ENCODE results near the gene TERT. TPM values are rescaled to one million over a fixed set of nuclear protein-coding genes. Genes with fewer than 3 reads are reported as not detected.

Gene TERT
- total and polyA plus RNA-seq, 3 experiments from 2014 or later = 2.0 to 2.5 TPM; not detected in 1

DNA sequence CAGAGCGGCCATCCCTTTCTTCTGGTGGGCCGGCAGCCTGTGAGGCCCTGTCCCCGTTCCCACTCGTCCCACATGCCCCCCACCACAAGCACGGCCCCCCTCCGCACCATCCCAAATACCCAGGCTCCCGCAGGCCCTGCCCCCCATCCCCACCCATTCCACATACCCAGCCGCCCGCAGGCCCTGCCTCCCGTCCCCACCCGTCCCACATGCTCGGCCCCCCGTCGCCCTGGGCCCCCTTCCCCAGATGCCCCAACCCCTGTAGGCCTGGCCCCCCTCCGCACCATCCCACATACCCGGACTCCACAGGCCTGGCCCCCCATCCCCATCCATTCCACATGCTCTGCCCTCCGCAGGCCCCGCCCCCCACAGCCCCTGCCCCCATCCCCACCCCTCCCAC, 82.0 kb downstream of the TERT start:
- Mint-ChIP-seq H3K36me3 (no peaks in the 10 kb centered on the region), H3K9me3 (no peaks in the 10 kb centered on the region), H3K4me1 (no peaks in the 10 kb centered on the region), H3K4me3 (no peak overlapping the region), H3K27ac (no peak overlapping the region), H3K27me3 (peaks cover 4 to 7% of the 10 kb centered on the region in 2 donors)
- Histone ChIP-seq H3K36me3 (ENCODE audit: insufficient read depth, low read length) (no peaks in the 10 kb centered on the region), H3K9me3 (ENCODE audit: low read length) (no peaks in the 10 kb centered on the region), H3K4me3 (ENCODE audit: low read length) (no peak overlapping the region), H3K4me1 (ENCODE audit: insufficient read depth, low read length) (no peaks in the 10 kb centered on the region), H3K27ac (ENCODE audit: low read depth, low read length) (no peak overlapping the region), H3K27me3 (ENCODE audit: insufficient read depth, low read length, poor library complexity, severe bottlenecking) (no peaks in the 10 kb centered on the region)
- CTCF ChIA-PET = no interaction called here
- POLR2A ChIA-PET = no interaction called here
- peak in 1 of 5 donors; percentile 44 for DNase-seq

DNA sequence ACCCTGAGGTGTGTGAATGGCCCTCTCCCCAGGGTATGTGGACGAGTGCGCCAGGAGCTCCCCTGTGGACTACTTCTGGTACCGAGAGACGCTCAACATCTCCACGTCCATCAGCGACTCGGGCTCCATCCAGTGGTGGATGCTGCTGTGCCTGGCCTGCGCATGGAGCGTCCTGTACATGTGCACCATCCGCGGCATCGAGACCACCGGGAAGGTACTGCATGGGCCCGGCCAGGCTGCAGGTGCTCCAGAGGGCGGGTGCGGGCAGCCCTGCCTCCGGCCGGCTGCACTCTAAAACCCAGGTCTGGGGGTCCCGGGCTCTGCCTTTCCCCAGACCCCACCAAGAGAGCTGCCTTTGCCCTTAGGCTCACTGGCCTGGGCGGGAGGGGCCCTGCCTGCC, 82.6 kb downstream of the TERT start:
- Mint-ChIP-seq H3K27me3 (peaks cover 5 to 11% of the 10 kb centered on the region in 2 donors), H3K4me3 (no peak overlapping the region), H3K4me1 (no peaks in the 10 kb centered on the region), H3K9me3 (no peaks in the 10 kb centered on the region), H3K27ac (no peak overlapping the region), H3K36me3 (no peaks in the 10 kb centered on the region)
- ChIA-PET CTCF (no interaction called here), POLR2A (no interaction called here)
- no peaks in the 10 kb centered on the region for H3K36me3 ChIP-seq (ENCODE audit: insufficient read depth, low read length)
- peak in 1 of 5 donors; percentile 39 for DNase-seq
- H3K27ac ChIP-seq (ENCODE audit: low read depth, low read length) = no peak overlapping the region
- H3K4me3 ChIP-seq (ENCODE audit: low read length) = no peak overlapping the region
- H3K9me3 ChIP-seq (ENCODE audit: low read length) = no peaks in the 10 kb centered on the region
- H3K27me3 ChIP-seq (ENCODE audit: insufficient read depth, low read length, poor library complexity, severe bottlenecking) = no peaks in the 10 kb centered on the region
- no peaks in the 10 kb centered on the region for H3K4me1 ChIP-seq (ENCODE audit: insufficient read depth, low read length)

DNA sequence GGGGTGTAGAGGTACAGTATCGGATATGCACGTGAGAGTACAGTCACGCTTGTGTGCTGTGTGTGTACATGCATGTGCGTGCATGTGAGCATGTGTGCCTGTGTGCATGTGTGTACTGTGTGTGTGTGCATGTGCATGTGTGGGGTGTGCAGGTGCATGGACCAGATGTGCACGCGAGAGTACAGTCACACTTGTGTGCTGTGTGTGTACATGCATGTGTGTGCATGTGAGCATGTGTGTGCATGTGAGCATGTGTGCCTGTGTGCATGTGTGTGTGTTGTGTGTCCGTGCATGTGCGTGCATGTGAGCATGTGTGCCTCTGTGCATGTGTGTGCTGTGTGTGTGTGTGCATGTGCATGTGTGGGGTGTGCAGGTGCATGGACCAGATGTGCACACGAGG, 83.2 kb downstream of the TERT start:
- ChIA-PET POLR2A (no interaction called here), CTCF (no interaction called here)
- no peaks in the 10 kb centered on the region for H3K4me1 Mint-ChIP-seq
- H3K27ac ChIP-seq (ENCODE audit: low read depth, low read length) = no peak overlapping the region
- no peaks in the 10 kb centered on the region for H3K36me3 ChIP-seq (ENCODE audit: insufficient read depth, low read length)
- no peaks in the 10 kb centered on the region for H3K27me3 ChIP-seq (ENCODE audit: insufficient read depth, low read length, poor library complexity, severe bottlenecking)
- H3K4me3 ChIP-seq (ENCODE audit: low read length) = no peak overlapping the region
- H3K36me3 Mint-ChIP-seq = no peaks in the 10 kb centered on the region
- H3K9me3 ChIP-seq (ENCODE audit: low read length) = no peaks in the 10 kb centered on the region
- no peaks in the 10 kb centered on the region for H3K4me1 ChIP-seq (ENCODE audit: insufficient read depth, low read length)
- DNase-seq = no peak
- peak overlapping the region in 1 of 8 donors; percentile 24 for H3K27ac Mint-ChIP-seq
- no peak overlapping the region for H3K4me3 Mint-ChIP-seq
- H3K27me3 Mint-ChIP-seq = peaks cover 5 to 11% of the 10 kb centered on the region in 2 donors
- H3K9me3 Mint-ChIP-seq = no peaks in the 10 kb centered on the region

DNA sequence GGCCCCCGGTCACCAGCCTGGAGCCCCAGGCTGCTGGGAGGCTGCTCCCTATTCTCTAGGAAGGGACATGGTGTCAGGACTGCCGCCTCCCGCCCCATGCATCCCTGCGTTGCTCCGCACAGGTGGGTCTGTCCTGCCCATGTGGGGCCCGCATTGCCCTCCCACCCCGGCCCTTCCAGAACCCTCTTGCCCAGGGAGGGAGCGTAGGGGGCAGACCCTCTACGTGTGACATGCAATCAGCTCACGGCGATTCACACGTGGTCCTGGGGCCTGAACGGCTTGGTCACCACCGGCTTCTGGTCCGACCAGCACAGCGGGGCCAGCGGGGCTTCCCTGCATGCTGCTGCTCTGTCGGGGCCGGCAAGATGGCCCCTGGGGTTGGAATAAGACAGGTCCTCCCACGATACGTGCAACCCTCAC, 84.0 kb downstream of the TERT start:
- POLR2A ChIA-PET = no interaction called here
- Mint-ChIP-seq H3K4me1 (no peaks in the 10 kb centered on the region), H3K4me3 (no peak overlapping the region), H3K9me3 (no peaks in the 10 kb centered on the region), H3K36me3 (no peaks in the 10 kb centered on the region), H3K27me3 (peaks cover 5 to 14% of the 10 kb centered on the region in 2 donors), H3K27ac (no peak overlapping the region)
- H3K27me3 ChIP-seq (ENCODE audit: insufficient read depth, low read length, poor library complexity, severe bottlenecking) = no peaks in the 10 kb centered on the region
- peak in 1 of 5 donors; percentile 19 for DNase-seq
- H3K9me3 ChIP-seq (ENCODE audit: low read length) = no peaks in the 10 kb centered on the region
- no peak overlapping the region for H3K27ac ChIP-seq (ENCODE audit: low read depth, low read length)
- CTCF ChIA-PET = no interaction called here
- no peaks in the 10 kb centered on the region for H3K4me1 ChIP-seq (ENCODE audit: insufficient read depth, low read length)
- no peaks in the 10 kb centered on the region for H3K36me3 ChIP-seq (ENCODE audit: insufficient read depth, low read length)
- no peak overlapping the region for H3K4me3 ChIP-seq (ENCODE audit: low read length)

DNA sequence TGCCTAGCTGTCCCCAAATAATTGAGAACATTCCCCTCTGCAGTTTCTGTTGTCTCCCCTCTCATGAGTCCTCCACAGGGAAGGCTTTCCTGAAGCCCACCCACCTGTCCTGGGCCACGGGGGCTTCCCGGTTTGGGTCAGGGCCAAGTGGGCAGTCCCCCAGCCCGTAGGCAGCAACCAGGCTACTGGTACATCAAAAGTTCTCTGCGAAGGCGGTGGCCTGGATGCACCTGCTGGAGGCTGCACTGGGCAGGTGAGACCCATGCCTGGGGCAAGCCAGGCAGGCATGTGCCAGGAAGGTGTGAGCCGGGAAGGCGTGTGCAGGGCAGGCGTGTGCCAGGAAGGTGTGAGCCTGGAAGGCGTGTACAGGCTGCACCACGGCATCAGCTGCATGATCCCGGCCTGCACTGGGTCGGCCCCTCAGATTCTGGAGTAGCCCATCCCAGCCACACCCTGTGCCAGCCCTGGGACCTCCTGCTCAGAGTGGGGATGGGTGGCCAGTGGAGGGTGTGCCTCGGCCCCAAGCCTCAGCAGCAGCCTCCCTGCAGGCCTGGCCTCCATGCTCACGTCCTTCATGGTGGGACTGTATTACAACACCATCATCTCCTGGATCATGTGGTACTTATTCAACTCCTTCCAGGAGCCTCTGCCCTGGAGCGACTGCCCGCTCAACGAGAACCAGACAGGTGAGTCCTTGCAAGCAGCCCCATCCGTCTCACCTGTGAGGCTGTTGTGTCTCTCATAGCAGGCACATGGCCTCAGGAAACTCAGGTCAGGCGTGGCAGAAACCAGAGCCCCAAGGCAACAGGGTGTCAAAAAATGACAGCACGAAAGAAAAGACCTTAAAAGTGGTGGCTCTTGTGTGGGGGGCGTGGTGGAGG, 84.7 kb downstream of the TERT start:
- Histone ChIP-seq H3K27me3 (ENCODE audit: insufficient read depth, low read length, poor library complexity, severe bottlenecking) (no peaks in the 10 kb centered on the region), H3K27ac (ENCODE audit: low read depth, low read length) (no peak overlapping the region), H3K9me3 (ENCODE audit: low read length) (no peaks in the 10 kb centered on the region), H3K4me3 (ENCODE audit: low read length) (no peak overlapping the region), H3K36me3 (ENCODE audit: insufficient read depth, low read length) (no peaks in the 10 kb centered on the region), H3K4me1 (ENCODE audit: insufficient read depth, low read length) (no peaks in the 10 kb centered on the region)
- CTCF ChIA-PET = no interaction called here
- POLR2A ChIA-PET = no interaction called here
- Mint-ChIP-seq H3K4me1 (no peaks in the 10 kb centered on the region), H3K9me3 (no peaks in the 10 kb centered on the region), H3K36me3 (no peaks in the 10 kb centered on the region), H3K27ac (peak overlapping the region in 1 of 8 donors; percentile 70), H3K4me3 (no peak overlapping the region), H3K27me3 (peaks cover 5 to 17% of the 10 kb centered on the region in 2 donors)
- DNase-seq = peak in 1 of 5 donors; percentile 33

DNA sequence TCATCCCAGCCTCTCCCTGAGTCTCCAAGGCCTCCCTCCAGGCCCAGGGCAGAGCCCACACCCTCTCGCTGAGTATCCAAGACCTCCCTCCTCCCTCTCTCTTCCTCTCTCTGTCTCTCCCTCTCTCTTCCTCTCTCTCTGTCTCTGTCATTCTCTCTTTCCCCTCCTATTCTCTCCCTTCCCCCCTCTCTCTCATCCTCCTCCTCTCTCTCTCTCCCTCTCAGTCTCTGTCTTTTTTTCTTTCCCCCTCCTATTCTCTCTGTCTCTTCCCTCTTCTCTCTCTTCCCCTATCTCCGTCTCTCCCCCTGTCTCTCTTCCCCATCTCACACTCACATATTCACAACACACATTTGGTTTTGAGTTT, 85.4 kb downstream of the TERT start:
- POLR2A ChIA-PET = no interaction called here
- H3K36me3 Mint-ChIP-seq = no peaks in the 10 kb centered on the region

DNA sequence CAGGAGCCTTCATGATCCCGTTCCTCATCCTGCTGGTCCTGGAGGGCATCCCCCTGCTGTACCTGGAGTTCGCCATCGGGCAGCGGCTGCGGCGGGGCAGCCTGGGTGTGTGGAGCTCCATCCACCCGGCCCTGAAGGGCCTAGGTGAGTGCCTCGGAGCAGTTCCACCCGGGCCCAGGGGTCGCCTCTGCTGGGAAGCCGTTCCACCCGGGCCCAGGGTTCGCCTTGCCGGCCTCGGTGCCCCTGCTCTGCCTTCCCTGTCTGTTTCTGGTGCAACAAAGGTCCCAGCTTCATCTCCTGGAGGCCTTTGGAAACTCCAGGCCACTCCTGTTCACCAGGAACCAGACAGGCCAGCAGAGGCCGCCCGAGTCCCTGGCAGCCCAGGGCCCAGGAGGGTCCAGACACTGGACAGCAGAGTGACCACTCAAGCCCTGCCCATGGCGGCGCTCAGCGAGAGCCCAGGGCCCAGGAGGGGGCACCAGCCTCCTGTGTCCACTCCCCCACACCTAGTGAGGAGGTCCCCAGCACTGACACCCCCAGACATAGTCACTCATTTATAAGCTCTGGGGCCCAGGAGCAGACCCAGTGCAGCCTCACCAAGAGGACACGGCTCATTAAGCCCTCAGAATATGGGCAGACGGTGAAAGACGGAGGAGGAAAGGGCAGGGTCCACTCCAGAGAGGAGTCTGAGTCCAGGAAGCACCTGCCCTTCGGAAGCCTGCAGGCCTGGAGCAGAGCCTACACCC, 86.0 kb downstream of the TERT start:
- Mint-ChIP-seq H3K27me3 (peaks cover 5 to 20% of the 10 kb centered on the region in 2 donors), H3K4me3 (no peak overlapping the region), H3K27ac (no peak overlapping the region), H3K36me3 (no peaks in the 10 kb centered on the region), H3K9me3 (no peaks in the 10 kb centered on the region), H3K4me1 (no peaks in the 10 kb centered on the region)
- no peak overlapping the region for H3K4me3 ChIP-seq (ENCODE audit: low read length)
- POLR2A ChIA-PET = no interaction called here
- DNase-seq = peak in 1 of 5 donors; percentile 29
- no peaks in the 10 kb centered on the region for H3K36me3 ChIP-seq (ENCODE audit: insufficient read depth, low read length)
- no peaks in the 10 kb centered on the region for H3K9me3 ChIP-seq (ENCODE audit: low read length)
- CTCF ChIA-PET = no interaction called here
- H3K27ac ChIP-seq (ENCODE audit: low read depth, low read length) = no peak overlapping the region
- H3K27me3 ChIP-seq (ENCODE audit: insufficient read depth, low read length, poor library complexity, severe bottlenecking) = no peaks in the 10 kb centered on the region
- no peaks in the 10 kb centered on the region for H3K4me1 ChIP-seq (ENCODE audit: insufficient read depth, low read length)

More for the DNA sequence above, 85.4 kb downstream of the TERT start:
- no peaks in the 10 kb centered on the region for H3K36me3 ChIP-seq (ENCODE audit: insufficient read depth, low read length)
- no peaks in the 10 kb centered on the region for H3K4me1 ChIP-seq (ENCODE audit: insufficient read depth, low read length)
- H3K4me3 ChIP-seq (ENCODE audit: low read length) = no peak overlapping the region
- CTCF ChIA-PET = no interaction called here
- H3K9me3 ChIP-seq (ENCODE audit: low read length) = no peaks in the 10 kb centered on the region
- Mint-ChIP-seq H3K27me3 (peaks cover 5 to 20% of the 10 kb centered on the region in 2 donors), H3K27ac (no peak overlapping the region), H3K4me3 (no peak overlapping the region), H3K4me1 (no peaks in the 10 kb centered on the region), H3K9me3 (no peaks in the 10 kb centered on the region)
- DNase-seq = no peak
- H3K27ac ChIP-seq (ENCODE audit: low read depth, low read length) = no peak overlapping the region
- no peaks in the 10 kb centered on the region for H3K27me3 ChIP-seq (ENCODE audit: insufficient read depth, low read length, poor library complexity, severe bottlenecking)

DNA sequence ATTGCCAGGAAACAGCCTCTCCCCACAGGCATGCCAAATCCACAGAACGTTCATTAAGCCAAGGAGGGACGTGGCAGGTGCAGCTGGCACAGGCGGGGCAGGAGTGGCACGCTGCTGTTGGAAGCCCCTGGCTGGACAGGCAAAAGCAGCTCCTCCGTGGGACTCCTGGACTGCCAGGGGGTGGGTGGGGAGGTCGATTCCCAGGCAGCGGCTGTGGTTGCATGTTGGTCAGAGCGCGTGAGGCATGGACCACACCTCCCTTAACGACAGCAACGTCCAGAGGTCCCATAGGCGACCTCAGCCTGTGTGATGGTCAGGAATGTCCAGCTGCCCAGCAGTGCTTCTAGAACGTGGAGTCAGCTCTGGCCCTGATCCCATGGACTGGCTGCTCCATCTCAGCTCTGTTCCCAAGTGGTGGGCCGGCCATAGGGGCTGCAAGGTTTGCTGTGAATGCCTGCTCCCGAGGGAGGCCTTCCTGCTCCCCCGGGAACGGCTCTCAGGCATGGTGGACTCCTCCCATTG, 86.6 kb downstream of the TERT start:
- H3K27ac ChIP-seq (ENCODE audit: low read depth, low read length) = no peak overlapping the region
- no peak overlapping the region for H3K27ac Mint-ChIP-seq
- H3K4me1 ChIP-seq (ENCODE audit: insufficient read depth, low read length) = no peaks in the 10 kb centered on the region
- no peak overlapping the region for H3K4me3 ChIP-seq (ENCODE audit: low read length)
- POLR2A ChIA-PET = no interaction called here
- H3K27me3 ChIP-seq (ENCODE audit: insufficient read depth, low read length, poor library complexity, severe bottlenecking) = no peaks in the 10 kb centered on the region
- peak in 1 of 5 donors; percentile 29 for DNase-seq
- H3K4me1 Mint-ChIP-seq = no peaks in the 10 kb centered on the region
- H3K9me3 Mint-ChIP-seq = no peaks in the 10 kb centered on the region
- peaks cover 5 to 20% of the 10 kb centered on the region in 2 donors for H3K27me3 Mint-ChIP-seq
- no peaks in the 10 kb centered on the region for H3K36me3 ChIP-seq (ENCODE audit: insufficient read depth, low read length)
- H3K36me3 Mint-ChIP-seq = no peaks in the 10 kb centered on the region
- no peaks in the 10 kb centered on the region for H3K9me3 ChIP-seq (ENCODE audit: low read length)
- CTCF ChIA-PET = no interaction called here
- H3K4me3 Mint-ChIP-seq = no peak overlapping the region

Measured in CD8-positive, alpha-beta memory T cell (primary cell).